ENCODE results near the gene POLR2E. TPM values are rescaled to one million over a fixed set of nuclear protein-coding genes. Genes with fewer than 3 reads are reported as not detected.
"Not testable (repeated sequence)": the region's sequence is repeated elsewhere in the genome, so short reads cannot be mapped to it uniquely, and the experiment has no call there.

POLR2E gene
- total RNA-seq, 4 donors from 2014 or later, result 84.1 to 142 (median 111) TPM

GRCh38 chr19:1129535-1129934, 34.4 kb upstream of the POLR2E start:
- Histone ChIP-seq H3K9me3 (no peaks in the 10 kb centered on the region), H3K27me3 (no peaks in the 10 kb centered on the region), H3K4me1 (peaks cover 70% of the 10 kb centered on the region), H3K4me3 (no peak overlapping the region), H3K27ac (no peak overlapping the region), H3K36me3 (peaks cover 35% of the 10 kb centered on the region)
- DNase-seq (ENCODE audit: low spot score in 2 of 2), result no peak
- TF ChIP-seq POLR2A (IDR thresholded peaks at IDR 0.05) (no peak), POLR2AphosphoS5 (IDR thresholded peaks at IDR 0.05) (no peak)
- WGBS, result 90% methylated on average over 2 of the region's 18 CpGs

GRCh38 chr19:1129084-1129483, 33.9 kb upstream of the POLR2E start:
- not testable (repeated sequence) for H3K27ac ChIP-seq; DNase-seq (ENCODE audit: low spot score in 2 of 2); H3K27me3 ChIP-seq; H3K4me3 ChIP-seq; H3K9me3 ChIP-seq
- peaks cover 72% of the 10 kb centered on the region for H3K4me1 ChIP-seq
- H3K36me3 ChIP-seq, result peaks cover 39% of the 10 kb centered on the region
- WGBS, result 98% methylated on average over 4 of the region's 7 CpGs

DNA sequence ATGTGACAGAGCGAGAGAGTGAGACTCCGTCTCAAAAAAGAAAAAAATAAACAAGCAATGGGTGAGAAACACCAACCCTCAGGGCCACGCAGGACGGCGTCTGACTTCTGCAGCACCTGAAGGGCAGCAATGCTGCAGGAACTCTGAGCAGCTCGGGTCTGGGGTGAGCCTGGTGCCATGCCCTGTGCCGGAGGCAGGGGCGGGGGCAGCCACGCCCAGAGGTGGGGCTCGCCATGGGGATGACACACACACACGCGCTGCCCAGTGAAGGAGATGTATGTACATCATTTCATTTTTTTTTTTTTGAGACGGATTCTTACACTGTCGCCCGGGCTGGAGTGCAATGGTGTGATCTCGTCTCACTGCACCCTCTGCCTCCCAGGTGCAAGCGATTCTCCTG, 32.9 kb upstream of the POLR2E start:
- 72% methylated on average over 17 of the region's 17 CpGs for WGBS
- H3K4me1 ChIP-seq, result peaks cover 68% of the 10 kb centered on the region

GRCh38 chr19:1126984-1127760, 32.0 kb upstream of the POLR2E start:
- Histone ChIP-seq H3K4me3 (no peak overlapping the region), H3K36me3 (peaks cover 58% of the 10 kb centered on the region), H3K27ac (no peak overlapping the region), H3K9me3 (no peaks in the 10 kb centered on the region), H3K4me1 (peaks cover 58% of the 10 kb centered on the region), H3K27me3 (no peaks in the 10 kb centered on the region)
- TF ChIP-seq POLR2AphosphoS5 (IDR thresholded peaks at IDR 0.05), result no peak
- no peak for TF ChIP-seq POLR2A (IDR thresholded peaks at IDR 0.05)
- TF ChIP-seq, protein P1, sequence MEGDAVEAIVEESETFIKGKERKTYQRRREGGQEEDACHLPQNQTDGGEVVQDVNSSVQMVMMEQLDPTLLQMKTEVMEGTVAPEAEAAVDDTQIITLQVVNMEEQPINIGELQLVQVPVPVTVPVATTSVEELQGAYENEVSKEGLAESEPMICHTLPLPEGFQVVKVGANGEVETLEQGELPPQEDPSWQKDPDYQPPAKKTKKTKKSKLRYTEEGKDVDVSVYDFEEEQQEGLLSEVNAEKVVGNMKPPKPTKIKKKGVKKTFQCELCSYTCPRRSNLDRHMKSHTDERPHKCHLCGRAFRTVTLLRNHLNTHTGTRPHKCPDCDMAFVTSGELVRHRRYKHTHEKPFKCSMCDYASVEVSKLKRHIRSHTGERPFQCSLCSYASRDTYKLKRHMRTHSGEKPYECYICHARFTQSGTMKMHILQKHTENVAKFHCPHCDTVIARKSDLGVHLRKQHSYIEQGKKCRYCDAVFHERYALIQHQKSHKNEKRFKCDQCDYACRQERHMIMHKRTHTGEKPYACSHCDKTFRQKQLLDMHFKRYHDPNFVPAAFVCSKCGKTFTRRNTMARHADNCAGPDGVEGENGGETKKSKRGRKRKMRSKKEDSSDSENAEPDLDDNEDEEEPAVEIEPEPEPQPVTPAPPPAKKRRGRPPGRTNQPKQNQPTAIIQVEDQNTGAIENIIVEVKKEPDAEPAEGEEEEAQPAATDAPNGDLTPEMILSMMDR (IDR thresholded peaks at IDR 0.05), result no peak
- TF ChIP-seq EP300 (IDR thresholded peaks at IDR 0.05), result no peak
- 91% methylated on average over 24 of the region's 33 CpGs for WGBS
- no peak for DNase-seq (ENCODE audit: low spot score in 2 of 2)

More for the DNA sequence above, 32.9 kb upstream of the POLR2E start:
- TF ChIP-seq, protein P1 (IDR thresholded peaks at IDR 0.05), result no peak
- no peak for TF ChIP-seq POLR2AphosphoS5 (IDR thresholded peaks at IDR 0.05)
- TF ChIP-seq EP300 (IDR thresholded peaks at IDR 0.05), result no peak
- TF ChIP-seq POLR2A (IDR thresholded peaks at IDR 0.05), result no peak
- H3K9me3 ChIP-seq, result no peaks in the 10 kb centered on the region
- H3K4me3 ChIP-seq, result no peak overlapping the region
- H3K36me3 ChIP-seq, result peaks cover 49% of the 10 kb centered on the region
- DNase-seq (ENCODE audit: low spot score in 2 of 2), result no peak
- no peak overlapping the region for H3K27ac ChIP-seq
- H3K27me3 ChIP-seq, result no peaks in the 10 kb centered on the region

GRCh38 chr19:1125601-1126467, 30.7 kb upstream of the POLR2E start:
- Histone ChIP-seq H3K4me3 (no peak overlapping the region), H3K36me3 (peaks cover 72% of the 10 kb centered on the region), H3K4me1 (peaks cover 45% of the 10 kb centered on the region), H3K27ac (no peak overlapping the region), H3K9me3 (no peaks in the 10 kb centered on the region), H3K27me3 (no peaks in the 10 kb centered on the region)
- DNase-seq (ENCODE audit: low spot score in 2 of 2), result no peak
- 92% methylated on average over 27 of the region's 33 CpGs for WGBS
- no peak for TF ChIP-seq POLR2A (IDR thresholded peaks at IDR 0.05)

DNA sequence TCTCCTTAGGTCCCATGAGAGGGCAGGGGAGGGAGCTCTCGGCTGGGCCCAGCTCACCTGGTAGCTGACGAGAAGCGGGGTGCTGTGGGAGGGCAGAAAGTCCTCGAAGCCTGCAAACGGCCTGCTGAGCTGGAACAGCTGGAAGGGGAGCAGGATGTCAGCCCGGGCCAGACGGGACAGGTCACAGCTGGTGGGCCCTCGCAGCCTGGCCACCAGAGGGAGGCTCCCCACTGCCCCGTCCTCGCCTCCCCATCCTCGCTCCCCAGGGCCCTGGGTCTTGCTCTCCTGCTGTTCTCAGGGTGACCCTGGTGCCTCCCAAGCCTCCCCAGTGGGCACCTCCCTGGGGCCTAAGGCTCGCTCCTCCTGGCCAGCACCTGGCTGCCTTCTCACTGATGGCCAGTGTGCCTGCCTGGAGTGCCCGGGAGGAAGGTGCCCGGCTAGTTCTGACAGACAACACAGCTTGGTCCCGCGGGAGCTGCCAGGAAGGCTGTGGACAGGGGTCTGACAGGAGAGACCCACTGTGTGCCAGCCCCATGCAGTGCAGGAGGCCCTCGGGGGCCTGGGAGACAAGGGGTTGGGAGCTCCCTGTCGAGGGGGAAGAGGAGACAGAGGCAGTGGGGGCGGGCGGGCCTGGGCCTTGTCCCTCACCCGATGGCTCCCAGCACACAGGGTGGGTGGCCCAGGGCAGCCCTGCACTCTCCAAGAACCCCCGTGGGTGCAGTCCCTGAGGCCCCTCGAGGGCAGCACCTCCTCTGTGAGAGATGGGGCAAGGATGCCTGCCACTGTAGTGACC, 28.9 kb upstream of the POLR2E start:
- peaks cover 89% of the 10 kb centered on the region for H3K36me3 ChIP-seq
- H3K27ac ChIP-seq, result no peak overlapping the region
- WGBS, result 90% methylated on average over 2 of the region's 23 CpGs
- peaks cover 28% of the 10 kb centered on the region for H3K4me1 ChIP-seq
- no peak overlapping the region for H3K4me3 ChIP-seq
- no peaks in the 10 kb centered on the region for H3K27me3 ChIP-seq
- no peaks in the 10 kb centered on the region for H3K9me3 ChIP-seq
- no peak for TF ChIP-seq POLR2A (IDR thresholded peaks at IDR 0.05)
- TF ChIP-seq EP300 (IDR thresholded peaks at IDR 0.05), result no peak
- TF ChIP-seq POLR2AphosphoS5 (IDR thresholded peaks at IDR 0.05), result no peak
- TF ChIP-seq, protein P1 (IDR thresholded peaks at IDR 0.05), result no peak
- no peak for DNase-seq (ENCODE audit: low spot score in 2 of 2)
